ENCODE results near the gene SETMAR. TPM values are rescaled to one million over a fixed set of nuclear protein-coding genes. Genes with fewer than 3 reads are reported as not detected.
"Not testable (repeated sequence)": the region's sequence is repeated elsewhere in the genome, so short reads cannot be mapped to it uniquely, and the experiment has no call there.

SETMAR gene
- total and polyA plus RNA-seq, 2 experiments from 2014 or later, result 13.5 to 15.4 TPM

- Histone ChIP-seq H3K4me3 (peak overlapping the region; percentile 53), H3K9me2 (replicated peaks; ENCODE audit: insufficient read depth) (no peaks in the 10 kb centered on the region), H3K79me2 (peaks cover 32% of the 10 kb centered on the region), H3K4me2 (peak overlapping the region; percentile 90), H3K27me3 (no peaks in the 10 kb centered on the region), H3K9me3 (ENCODE audit: low read depth) (no peaks in the 10 kb centered on the region), H3K4me1 (ENCODE audit: insufficient read depth) (peaks cover 21% of the 10 kb centered on the region), H4K20me1 (ENCODE audit: insufficient read depth, poor library complexity, severe bottlenecking) (no peaks in the 10 kb centered on the region), H3K36me3 (replicated peaks; ENCODE audit: insufficient read depth, low read depth) (no peaks in the 10 kb centered on the region), H3K27ac (peak overlapping the region; percentile 92), H2AFZ (peak overlapping the region; percentile 79)
- WGBS (ENCODE audit: low lambda C conversion rate, missing lambda C conversion rate), result 91% methylated on average over 11 of the region's 11 CpGs
- no peak for TF ChIP-seq EZH2phosphoT487 (IDR thresholded peaks at IDR 0.05; ENCODE audit: low read depth, severe bottlenecking, unreplicated experiment)
- TF ChIP-seq EZH2 (IDR thresholded peaks at IDR 0.05; ENCODE audit: borderline replicate concordance), result no peak
- no peak for TF ChIP-seq CTCF (IDR thresholded peaks at IDR 0.05; ENCODE audit: poor library complexity)
- DNase-seq (ENCODE audit: low spot score), result no peak
Measured at GRCh38 chr3:4302747-4303146, 422 bp upstream of the SETMAR start.

GRCh38 chr3:4305210-4305609 is 2.0 kb downstream of the SETMAR start:
- H3K4me3 ChIP-seq; H3K27me3 ChIP-seq; DNase-seq (ENCODE audit: low spot score); H3K27ac ChIP-seq; H2AFZ ChIP-seq; H3K9me2 ChIP-seq (replicated peaks; ENCODE audit: insufficient read depth); H4K20me1 ChIP-seq (ENCODE audit: insufficient read depth, poor library complexity, severe bottlenecking); H3K9me3 ChIP-seq (ENCODE audit: low read depth); H3K36me3 ChIP-seq (replicated peaks; ENCODE audit: insufficient read depth, low read depth): not testable (repeated sequence)
- WGBS (ENCODE audit: low lambda C conversion rate, missing lambda C conversion rate), result 59% methylated on average over 7 of the region's 7 CpGs
- Histone ChIP-seq H3K4me2 (peak overlapping the region; percentile 90), H3K79me2 (peaks cover 50% of the 10 kb centered on the region), H3K4me1 (ENCODE audit: insufficient read depth) (peaks cover 21% of the 10 kb centered on the region)

- no peak overlapping the region for H3K4me3 ChIP-seq
- H3K36me3 ChIP-seq (replicated peaks; ENCODE audit: insufficient read depth, low read depth), result no peaks in the 10 kb centered on the region
- TF ChIP-seq CTCF (IDR thresholded peaks at IDR 0.05; ENCODE audit: poor library complexity) (no peak), EZH2phosphoT487 (IDR thresholded peaks at IDR 0.05; ENCODE audit: low read depth, severe bottlenecking, unreplicated experiment) (no peak), EZH2 (IDR thresholded peaks at IDR 0.05; ENCODE audit: borderline replicate concordance) (no peak)
- DNase-seq (ENCODE audit: low spot score), result no peak
- H2AFZ ChIP-seq, result no peak overlapping the region
- 84% methylated on average over 8 of the region's 8 CpGs for WGBS (ENCODE audit: low lambda C conversion rate, missing lambda C conversion rate)
- peaks cover 21% of the 10 kb centered on the region for H3K4me1 ChIP-seq (ENCODE audit: insufficient read depth)
- peaks cover 55% of the 10 kb centered on the region for H3K79me2 ChIP-seq
- no peaks in the 10 kb centered on the region for H3K9me3 ChIP-seq (ENCODE audit: low read depth)
- H3K27me3 ChIP-seq, result no peaks in the 10 kb centered on the region
- peak overlapping the region; percentile 90 for H3K4me2 ChIP-seq
- H3K9me2 ChIP-seq (replicated peaks; ENCODE audit: insufficient read depth), result no peaks in the 10 kb centered on the region
- H4K20me1 ChIP-seq (ENCODE audit: insufficient read depth, poor library complexity, severe bottlenecking), result peaks cover 5% of the 10 kb centered on the region
- peak overlapping the region; percentile 67 for H3K27ac ChIP-seq
Measured at GRCh38 chr3:4306091-4306490, 2.9 kb downstream of the SETMAR start.

GRCh38 chr3:4306860-4307259 is 3.7 kb downstream of the SETMAR start:
- WGBS (ENCODE audit: low lambda C conversion rate, missing lambda C conversion rate), result 81% methylated on average over 2 of the region's 2 CpGs
- Histone ChIP-seq H3K9me3 (ENCODE audit: low read depth) (no peaks in the 10 kb centered on the region), H3K4me1 (ENCODE audit: insufficient read depth) (peaks cover 21% of the 10 kb centered on the region), H3K4me2 (no peak overlapping the region), H2AFZ (no peak overlapping the region), H3K9me2 (replicated peaks; ENCODE audit: insufficient read depth) (no peaks in the 10 kb centered on the region), H4K20me1 (ENCODE audit: insufficient read depth, poor library complexity, severe bottlenecking) (peaks cover 5% of the 10 kb centered on the region), H3K36me3 (replicated peaks; ENCODE audit: insufficient read depth, low read depth) (no peaks in the 10 kb centered on the region), H3K4me3 (no peak overlapping the region), H3K27me3 (no peaks in the 10 kb centered on the region), H3K27ac (peak overlapping the region; percentile 67), H3K79me2 (peaks cover 55% of the 10 kb centered on the region)
- DNase-seq (ENCODE audit: low spot score), result no peak
- TF ChIP-seq CTCF (IDR thresholded peaks at IDR 0.05; ENCODE audit: poor library complexity) (no peak), EZH2 (IDR thresholded peaks at IDR 0.05; ENCODE audit: borderline replicate concordance) (no peak), EZH2phosphoT487 (IDR thresholded peaks at IDR 0.05; ENCODE audit: low read depth, severe bottlenecking, unreplicated experiment) (no peak)

All from hepatocyte (in vitro differentiated cells).